Body of pancreas (tissue), 4 donors: ENCODE results near the gene INHBC. TPM values are rescaled to one million over a fixed set of nuclear protein-coding genes. Genes with fewer than 3 reads are reported as not detected.
"Not testable (repeated sequence)": the region's sequence is repeated elsewhere in the genome, so short reads cannot be mapped to it uniquely, and the experiment has no call there.

Experiments
- ATAC-seq: fragments of 150-250 bp; one replicate; pipeline ENCODE4 v1.9.1; 2016
- DNase-seq, 4 donors: peaks; one replicate each; pipeline ENCODE4 v3.0.0-alpha.2; 2019
- H3K27ac ChIP-seq, 4 donors: fragments of 200-600 bp; sonication (generic); 1 replicate in 3 of 4; 2 replicates in 1 of 4; pipeline versions ENCODE4 v1.5.1 to v1.6.1; 2016 to 2019; ENCODE audit warnings: mild to moderate bottlenecking in 1 of 4, mixed read lengths in 1 of 4, moderate library complexity in 1 of 4
- H3K27me3 ChIP-seq, 2 donors: fragments of 200-600 bp; sonication (generic); one replicate each; pipeline ENCODE4 v1.6.0; 2016; ENCODE audit warnings: mild to moderate bottlenecking in 1 of 2
- H3K36me3 ChIP-seq, 2 donors: fragments of 200-600 bp; sonication (generic); replicated peaks in 1 of 2; 2 replicates each; pipeline ENCODE4 v1.5.1; 2016; ENCODE audit warnings: low read depth in 2 of 2; ENCODE audit not compliant: insufficient read depth in 1 of 2
- H3K4me1 ChIP-seq: fragments of 200-600 bp; sonication (generic); one replicate; pipeline ENCODE4 v1.6.0; 2016
- H3K4me3 ChIP-seq, 2 donors: fragments of 200-600 bp; sonication (generic); 1 replicate in 1 of 2; 2 replicates in 1 of 2; pipeline ENCODE4 v1.5.1; 2016 to 2019
- H3K9me3 ChIP-seq, 3 donors: fragments of 200-600 bp; sonication (generic); 1 replicate in 2 of 3; 2 replicates in 1 of 3; pipeline ENCODE4 v1.5.1; 2016
- POLR2A ChIP-seq, 3 donors: fragments of 450-650 bp; IDR thresholded peaks; one replicate each; pipeline ENCODE4 v1.6.1; 2016; ENCODE audit warnings: antibody characterized with exemption in 3 of 3, mild to moderate bottlenecking in 2 of 3
- WGBS, 2 donors: methylation state at CpG; one replicate each; pipeline ENCODE4 v1.1.5; 2017; 5-methylcytosine and 5-hydroxymethylcytosine counted together
- intact Hi-C: fragments of 100-400 bp; cut with DNase I; formaldehyde crosslinking; loops from one replicate; pipeline ENCODE4 v1.15.1; 2023
- total RNA-seq, 2 donors: library from RNA; depleted of rRNA; stranded (reverse); fragments of >200 nt; gene quantifications; one replicate each; pipeline ENCODE4 v1.1.0, GENCODE V29; 2016
- TF ChIP-seq, protein P1 (sequence below), 7 experiments: fragments of 450-650 bp in 4 of 7; fragments of 200-600 bp in 3 of 7; sonication (generic) in 3 of 7; IDR thresholded peaks; one replicate each; pipeline ENCODE4 v1.5.1; 2016 to 2019; ENCODE audit warnings: antibody characterized with exemption in 7 of 7

INHBC gene
- total RNA-seq, 2 donors from 2014 or later: not detected

- H3K27ac ChIP-seq: peak overlapping the region; percentile 86 to 95 (median 90)
- peak overlapping the region in 1 of 2 donors; percentile 25 for H3K4me3 ChIP-seq
- ATAC-seq: no peak
Measured at GRCh38 chr12:57431654-57432188, 2.9 kb upstream of the INHBC start.

DNA sequence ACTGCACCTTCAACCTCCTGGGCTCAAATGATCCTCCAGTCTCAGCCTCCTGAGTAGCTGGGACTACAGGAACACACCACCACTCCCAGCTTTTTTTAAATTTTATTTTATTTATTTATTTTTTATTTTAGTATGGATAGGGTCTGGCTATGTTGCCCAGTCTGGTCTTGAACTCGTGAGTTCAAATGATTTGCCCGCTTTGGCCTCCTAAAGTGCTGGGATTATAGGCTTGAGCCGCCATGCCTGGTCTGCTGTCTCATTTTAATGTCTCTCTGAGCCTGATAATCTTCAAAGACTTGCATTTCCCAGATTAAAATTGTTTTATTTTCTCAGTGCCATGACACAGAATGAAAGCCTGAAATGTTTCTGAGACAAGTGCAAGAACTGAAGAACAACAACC, 1.2 kb upstream of the INHBC start:
- no peaks in the 10 kb centered on the region for H3K36me3 ChIP-seq
- H3K9me3 ChIP-seq: no peaks in the 10 kb centered on the region
- 62 to 88% methylated on average over 3 of the region's 3 CpGs for WGBS, 2 donors
- no peak overlapping the region for H3K4me3 ChIP-seq
- DNase-seq (no peak), ATAC-seq (no peak)
- no peaks in the 10 kb centered on the region for H3K27me3 ChIP-seq
- no peak for TF ChIP-seq POLR2A (IDR thresholded peaks at IDR 0.05)
- TF ChIP-seq, protein P1, sequence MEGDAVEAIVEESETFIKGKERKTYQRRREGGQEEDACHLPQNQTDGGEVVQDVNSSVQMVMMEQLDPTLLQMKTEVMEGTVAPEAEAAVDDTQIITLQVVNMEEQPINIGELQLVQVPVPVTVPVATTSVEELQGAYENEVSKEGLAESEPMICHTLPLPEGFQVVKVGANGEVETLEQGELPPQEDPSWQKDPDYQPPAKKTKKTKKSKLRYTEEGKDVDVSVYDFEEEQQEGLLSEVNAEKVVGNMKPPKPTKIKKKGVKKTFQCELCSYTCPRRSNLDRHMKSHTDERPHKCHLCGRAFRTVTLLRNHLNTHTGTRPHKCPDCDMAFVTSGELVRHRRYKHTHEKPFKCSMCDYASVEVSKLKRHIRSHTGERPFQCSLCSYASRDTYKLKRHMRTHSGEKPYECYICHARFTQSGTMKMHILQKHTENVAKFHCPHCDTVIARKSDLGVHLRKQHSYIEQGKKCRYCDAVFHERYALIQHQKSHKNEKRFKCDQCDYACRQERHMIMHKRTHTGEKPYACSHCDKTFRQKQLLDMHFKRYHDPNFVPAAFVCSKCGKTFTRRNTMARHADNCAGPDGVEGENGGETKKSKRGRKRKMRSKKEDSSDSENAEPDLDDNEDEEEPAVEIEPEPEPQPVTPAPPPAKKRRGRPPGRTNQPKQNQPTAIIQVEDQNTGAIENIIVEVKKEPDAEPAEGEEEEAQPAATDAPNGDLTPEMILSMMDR (IDR thresholded peaks at IDR 0.05): no peak
- H3K27ac ChIP-seq: no peak overlapping the region
- H3K4me1 ChIP-seq: peaks cover 24% of the 10 kb centered on the region
- intact Hi-C loops: no loop called here

More at GRCh38 chr12:57431654-57432188, 2.9 kb upstream of the INHBC start:
- no peaks in the 10 kb centered on the region for H3K27me3 ChIP-seq
- H3K4me1 ChIP-seq: peaks cover 24% of the 10 kb centered on the region
- H3K36me3 ChIP-seq: no peaks in the 10 kb centered on the region
- no peak for DNase-seq
- WGBS, 2 donors: 45 to 54% methylated on average over 11 of the region's 11 CpGs
- intact Hi-C loops: no loop called here
- TF ChIP-seq, protein P1 (IDR thresholded peaks at IDR 0.05): no peak
- no peak for TF ChIP-seq POLR2A (IDR thresholded peaks at IDR 0.05)
- no peaks in the 10 kb centered on the region for H3K9me3 ChIP-seq

DNA sequence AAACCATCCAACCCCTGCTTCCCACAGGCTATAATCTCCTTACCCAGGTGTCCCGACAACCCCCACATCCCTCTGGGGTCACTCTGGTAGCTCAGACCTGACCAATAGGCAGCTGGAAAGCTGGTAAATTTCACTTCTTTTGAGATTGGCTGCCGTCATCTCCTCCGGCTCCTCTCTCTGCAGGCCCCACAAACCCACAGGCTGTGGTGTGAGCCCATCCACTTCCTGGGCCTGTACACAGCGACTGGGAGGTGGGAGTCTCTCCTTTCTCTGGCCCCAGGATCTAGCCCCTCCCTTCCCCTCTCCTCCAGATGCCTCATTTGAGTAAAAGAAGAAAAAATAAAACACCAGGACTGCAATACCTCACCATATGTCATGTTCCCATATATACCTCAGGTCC, 709 bp downstream of the INHBC start:
- TF ChIP-seq POLR2A (IDR thresholded peaks at IDR 0.05): no peak
- TF ChIP-seq, protein P1 (IDR thresholded peaks at IDR 0.05): no peak
- DNase-seq: no peak
- no peaks in the 10 kb centered on the region for H3K36me3 ChIP-seq

GRCh38 chr12:57438400-57438799, 3.8 kb downstream of the INHBC start:
- ATAC-seq: no peak
- DNase-seq: no peak
- H3K4me1 ChIP-seq: peaks cover 5% of the 10 kb centered on the region
- 58 to 60% methylated on average over 1 of the region's 1 CpG for WGBS, 2 donors
- no peak overlapping the region for H3K27ac ChIP-seq
- no peak for TF ChIP-seq POLR2A (IDR thresholded peaks at IDR 0.05)
- TF ChIP-seq, protein P1 (IDR thresholded peaks at IDR 0.05): no peak
- H3K27me3 ChIP-seq: no peaks in the 10 kb centered on the region
- no peaks in the 10 kb centered on the region for H3K36me3 ChIP-seq
- H3K9me3 ChIP-seq: no peaks in the 10 kb centered on the region
- intact Hi-C loops: no loop called here
- H3K4me3 ChIP-seq: no peak overlapping the region

More for the DNA sequence above, 709 bp downstream of the INHBC start:
- Histone ChIP-seq H3K9me3 (no peaks in the 10 kb centered on the region), H3K4me3 (no peak overlapping the region), H3K27ac (no peak overlapping the region), H3K27me3 (no peaks in the 10 kb centered on the region), H3K4me1 (peaks cover 15% of the 10 kb centered on the region)
- no peak for ATAC-seq
- intact Hi-C loops: no loop called here
- WGBS, 2 donors: 58 to 82% methylated on average over 3 to 4 of the region's 4 CpGs

DNA sequence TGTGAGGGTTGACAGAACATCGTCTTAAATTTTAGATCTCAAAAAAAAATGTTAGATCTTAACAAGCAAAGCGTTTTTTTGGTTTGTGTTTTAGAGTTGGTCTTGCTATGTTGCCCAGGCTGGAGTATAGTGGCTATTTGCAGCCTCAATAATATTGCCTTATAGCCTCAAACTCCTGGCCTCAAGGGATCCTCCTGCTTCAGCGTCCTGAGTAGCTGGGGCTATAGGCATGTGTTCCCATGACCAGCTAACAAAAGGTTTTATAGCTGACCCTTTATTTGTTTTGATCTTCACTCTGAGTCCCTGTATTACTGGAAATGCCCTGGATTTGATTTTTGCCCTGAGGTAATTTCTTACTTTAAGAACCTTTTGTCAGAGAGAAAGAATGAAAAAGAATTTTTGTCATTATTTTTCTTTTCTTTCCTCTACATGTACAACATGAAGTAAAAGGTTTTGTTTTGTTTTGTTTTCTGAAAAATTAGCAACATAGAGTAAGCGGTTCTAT, 5.2 kb downstream of the INHBC start:
- intact Hi-C loops: no loop called here
- TF ChIP-seq, protein P1 (IDR thresholded peaks at IDR 0.05): no peak
- TF ChIP-seq POLR2A (IDR thresholded peaks at IDR 0.05): no peak
- ATAC-seq (no peak), DNase-seq (no peak)
- Histone ChIP-seq H3K4me1 (no peaks in the 10 kb centered on the region), H3K36me3 (no peaks in the 10 kb centered on the region), H3K9me3 (no peaks in the 10 kb centered on the region), H3K27me3 (no peaks in the 10 kb centered on the region), H3K4me3 (no peak overlapping the region), H3K27ac (no peak overlapping the region)
- WGBS, 2 donors: 71 to 75% methylated on average over 4 of the region's 4 CpGs

DNA sequence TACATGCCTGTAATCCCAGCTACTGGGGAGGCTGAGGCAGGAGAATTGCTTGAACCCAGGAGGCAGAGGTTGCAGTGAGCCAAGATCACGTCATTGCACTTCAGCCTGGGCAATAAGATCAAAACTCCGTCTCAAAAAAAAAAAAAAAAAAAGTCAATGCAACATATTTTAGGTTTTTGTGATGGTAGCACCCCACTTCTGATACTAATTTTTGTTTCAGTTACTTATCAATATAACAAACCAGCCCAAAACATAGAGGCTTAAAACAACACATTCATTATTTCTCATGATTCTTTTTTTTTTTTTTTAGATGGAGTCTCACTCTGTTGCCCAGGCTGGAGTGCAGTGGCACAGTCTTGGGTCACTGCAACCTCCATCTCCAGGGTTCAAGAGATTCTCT, 6.8 kb downstream of the INHBC start:
- H3K4me1 ChIP-seq, H3K27me3 ChIP-seq, H3K9me3 ChIP-seq, intact Hi-C loops, ATAC-seq, H3K36me3 ChIP-seq, H3K4me3 ChIP-seq, H3K27ac ChIP-seq, DNase-seq: not testable (repeated sequence)
- 71 to 86% methylated on average over 2 of the region's 2 CpGs for WGBS, 2 donors
